ENCODE data around the gene FBXO44.

DNA sequence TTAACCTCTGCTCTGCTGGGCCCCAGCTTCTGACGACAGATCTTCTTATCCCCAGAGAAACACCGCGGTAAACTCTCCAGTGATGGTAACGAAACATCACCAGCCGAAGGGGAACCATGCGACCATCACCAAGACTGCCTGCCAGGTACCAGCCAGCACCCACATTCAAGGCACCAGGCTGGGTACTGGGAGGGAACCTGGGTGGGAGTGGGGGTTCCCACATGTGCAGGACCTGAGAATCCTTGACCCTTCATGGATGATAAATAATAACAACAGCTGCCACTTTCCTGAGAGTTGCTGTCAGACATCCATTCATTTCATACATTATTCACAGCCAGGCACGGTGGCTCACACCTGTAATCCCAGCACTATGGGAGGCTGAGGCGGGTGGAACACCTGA lies 57.6 kb downstream of the FBXO44 start:
- no peak for TF ChIP-seq EP300 (IDR thresholded peaks at IDR 0.05)
- TF ChIP-seq CTCF (IDR thresholded peaks at IDR 0.05), result no peak
- TF ChIP-seq POLR2A (IDR thresholded peaks at IDR 0.05; ENCODE audit: low read depth), result no peak
- no peak for TF ChIP-seq POLR2AphosphoS5 (IDR thresholded peaks at IDR 0.05)
